K562 (cell line): ENCODE measurements around the gene TLCD5. TPM values are rescaled to one million over a fixed set of nuclear protein-coding genes. Genes with fewer than 3 reads are reported as not detected.
A peak's percentile ranks its signal among the peaks of the same experiment; 100 is the strongest.

ENCODE experiments used
- CXXC5 ChIP-seq: fragments of 250-450 bp; sonication (Bioruptor Pico); IDR thresholded peaks from 2 replicates; pipeline ENCODE4 v1.8.0; 2022; ENCODE audit warnings: inconsistent platforms, mild to moderate bottlenecking, moderate library complexity
- KDM1A ChIP-seq, 2 experiments: fragments of 450-650 bp; IDR thresholded peaks; 2 replicates each; pipeline ENCODE4 v1.6.1; 2016; ENCODE audit warnings: mild to moderate bottlenecking in 2 of 2
- MGA ChIP-seq: fragments of 450-650 bp; IDR thresholded peaks from 2 replicates; pipeline ENCODE4 v1.6.1; 2016; ENCODE audit warnings: mild to moderate bottlenecking, moderate library complexity
- polyA plus RNA-seq, 8 experiments: library from polyadenylated mRNA; depleted of rRNA in 4 of 8; stranded (reverse) in 5 of 8; unstranded in 3 of 8; fragments of >200 nt; fragmentation: Nextera tagmentation in 2 of 8; fragmentation: Illumina TruSeq in 1 of 8; extraction: Ambion mirVana in 2 of 8; extraction: Trizol in 1 of 8; gene quantifications; 2 replicates each; pipeline versions ENCODE4 v1.2.1 to v1.2.3, GENCODE V29; 2011 to 2014; ENCODE audit warnings: inconsistent platforms in 1 of 8, missing spikeins in 1 of 8
- total RNA-seq, 7 experiments: library from RNA; depleted of rRNA in 6 of 7; stranded (reverse); fragments of >200 nt in 6 of 7; fragmentation: Illumina TruSeq in 2 of 7; extraction: Trizol in 2 of 7; gene quantifications; 2 replicates each; pipeline versions ENCODE4 v1.2.1 to v1.2.3, GENCODE V29; 2011 to 2021; ENCODE audit warnings: low replicate concordance in 1 of 7

Gene TLCD5
- total and polyA plus RNA-seq, 9 of the 15 experiments (the other 6 are each of a cell fraction or from before 2014, with no cell fraction given): 0.94 to 5.1 (median 1.6) TPM

GRCh38 chr11:120337355-120338106, 12.4 kb downstream of the TLCD5 start (continued):
- TF ChIP-seq MGA (peak; percentile 55), CXXC5 (CRISPR knock-in tag) (0 out of 2 replicates have a peak, but pooled peaks have one; percentile 9), KDM1A (IDR thresholded peaks at IDR 0.05) (peak; percentile 35 to 61; a peak in 3 of 4 replicates)
